Measurements from ENCODE around the gene C1orf74.

The C1orf74 gene

DNA sequence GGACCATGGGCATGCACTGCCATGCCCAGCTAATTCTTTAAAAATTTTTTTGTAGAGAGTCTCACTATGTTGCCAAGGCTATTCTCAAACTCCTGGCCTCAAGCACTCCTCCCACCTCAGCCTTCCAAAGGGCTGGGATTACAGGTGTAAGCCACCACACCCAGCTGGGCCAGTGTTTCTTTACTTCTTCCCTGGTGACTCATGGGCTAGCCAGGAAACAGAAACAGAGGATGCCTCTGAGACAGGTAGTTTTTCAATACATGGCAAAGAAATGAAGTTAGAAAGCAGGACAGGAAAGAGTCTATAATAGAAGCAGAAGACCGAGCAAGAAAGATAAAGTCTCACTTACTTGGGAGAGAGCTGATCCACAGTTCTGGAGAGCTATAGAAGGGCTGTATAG lies 7.6 kb upstream of the C1orf74 start:
- Histone ChIP-seq H3K79me2 (ENCODE audit: insufficient read depth, low read length) (no peaks in the 10 kb centered on the region), H3K4me2 (ENCODE audit: low read length) (no peak overlapping the region), H3K4me3 (ENCODE audit: low read depth, low read length, poor library complexity, severe bottlenecking) (no peak overlapping the region), H3K9me2 (ENCODE audit: low read depth, low read length) (no peaks in the 10 kb centered on the region), H3F3A (ENCODE audit: insufficient read depth, low read length) (no peaks in the 10 kb centered on the region), H3K27ac (ENCODE audit: low read depth, low read length, poor library complexity, severe bottlenecking) (no peak overlapping the region), H3K9ac (ENCODE audit: low read length) (no peak overlapping the region), H3K27me3 (ENCODE audit: insufficient read depth, low read length) (peaks cover 11% of the 10 kb centered on the region; the same call in 1 of the 2 replicates), H2AFZ (ENCODE audit: low read length) (no peak overlapping the region), H3K36me3 (ENCODE audit: insufficient read depth, low read length) (no peaks in the 10 kb centered on the region), H3K4me1 (ENCODE audit: insufficient read depth, low read length, severe bottlenecking) (no peaks in the 10 kb centered on the region), H3K9me3 (ENCODE audit: low read length) (no peaks in the 10 kb centered on the region), H4K20me1 (ENCODE audit: insufficient read depth, low read length) (no peaks in the 10 kb centered on the region)
- TF ChIP-seq EZH2 (IDR thresholded peaks at IDR 0.05; ENCODE audit: borderline replicate concordance, low read length): no peak
- TF ChIP-seq, protein P1, sequence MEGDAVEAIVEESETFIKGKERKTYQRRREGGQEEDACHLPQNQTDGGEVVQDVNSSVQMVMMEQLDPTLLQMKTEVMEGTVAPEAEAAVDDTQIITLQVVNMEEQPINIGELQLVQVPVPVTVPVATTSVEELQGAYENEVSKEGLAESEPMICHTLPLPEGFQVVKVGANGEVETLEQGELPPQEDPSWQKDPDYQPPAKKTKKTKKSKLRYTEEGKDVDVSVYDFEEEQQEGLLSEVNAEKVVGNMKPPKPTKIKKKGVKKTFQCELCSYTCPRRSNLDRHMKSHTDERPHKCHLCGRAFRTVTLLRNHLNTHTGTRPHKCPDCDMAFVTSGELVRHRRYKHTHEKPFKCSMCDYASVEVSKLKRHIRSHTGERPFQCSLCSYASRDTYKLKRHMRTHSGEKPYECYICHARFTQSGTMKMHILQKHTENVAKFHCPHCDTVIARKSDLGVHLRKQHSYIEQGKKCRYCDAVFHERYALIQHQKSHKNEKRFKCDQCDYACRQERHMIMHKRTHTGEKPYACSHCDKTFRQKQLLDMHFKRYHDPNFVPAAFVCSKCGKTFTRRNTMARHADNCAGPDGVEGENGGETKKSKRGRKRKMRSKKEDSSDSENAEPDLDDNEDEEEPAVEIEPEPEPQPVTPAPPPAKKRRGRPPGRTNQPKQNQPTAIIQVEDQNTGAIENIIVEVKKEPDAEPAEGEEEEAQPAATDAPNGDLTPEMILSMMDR (IDR thresholded peaks at IDR 0.05; ENCODE audit: low read length): no peak

DNA sequence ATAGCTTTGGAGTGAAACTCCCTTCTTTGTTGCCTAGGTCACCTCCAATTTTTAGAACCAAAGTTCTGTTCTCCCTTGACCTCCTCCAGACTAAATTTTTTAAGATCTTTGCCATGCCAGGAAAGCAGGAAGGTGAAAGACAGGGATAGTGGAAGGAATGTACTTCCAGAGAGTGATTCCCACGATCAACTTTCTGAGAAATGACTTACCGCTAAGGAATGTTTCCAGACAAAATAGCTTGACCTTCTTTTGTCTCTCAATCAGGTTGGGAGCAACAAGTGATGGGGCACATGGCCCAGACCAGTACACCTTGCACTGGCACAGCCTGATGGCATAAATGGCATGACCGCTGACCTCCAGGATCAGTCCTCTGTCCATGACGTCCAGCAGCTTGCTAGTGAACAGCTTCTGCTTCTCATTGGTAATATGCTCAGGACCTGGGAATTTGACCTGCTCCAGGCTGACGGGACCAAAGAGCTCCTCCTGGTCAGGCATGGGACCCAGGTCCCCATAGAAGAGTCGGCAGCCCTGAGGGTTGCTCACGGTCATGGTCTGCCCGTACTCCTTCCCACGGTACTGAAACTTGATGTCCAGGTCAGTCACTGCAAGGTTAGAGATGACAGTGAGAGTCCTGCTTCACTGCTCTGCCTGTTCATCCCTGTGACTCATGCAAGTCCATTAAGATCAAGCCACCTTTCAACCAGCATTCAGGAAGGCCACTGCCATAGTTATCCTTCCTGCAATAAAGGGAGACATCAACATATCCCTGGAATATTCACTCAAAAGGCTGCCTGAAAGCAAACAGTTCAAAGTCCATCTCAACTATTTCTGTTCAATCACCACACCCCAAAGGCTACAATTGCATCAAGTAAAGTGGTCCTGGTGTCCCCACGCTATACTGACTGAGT lies 6.2 kb upstream of the C1orf74 start:
- H3K36me3 ChIP-seq (ENCODE audit: insufficient read depth, low read length): no peaks in the 10 kb centered on the region
- no peaks in the 10 kb centered on the region for H3K9me3 ChIP-seq (ENCODE audit: low read length)
- no peak overlapping the region for H3K27ac ChIP-seq (ENCODE audit: low read depth, low read length, poor library complexity, severe bottlenecking)
- H3K4me3 ChIP-seq (ENCODE audit: low read depth, low read length, poor library complexity, severe bottlenecking): no peak overlapping the region
- no peaks in the 10 kb centered on the region for H3F3A ChIP-seq (ENCODE audit: insufficient read depth, low read length)
- H3K4me2 ChIP-seq (ENCODE audit: low read length): no peak overlapping the region
- no peak overlapping the region for H3K9ac ChIP-seq (ENCODE audit: low read length)
- H3K4me1 ChIP-seq (ENCODE audit: insufficient read depth, low read length, severe bottlenecking): no peaks in the 10 kb centered on the region
- no peaks in the 10 kb centered on the region for H4K20me1 ChIP-seq (ENCODE audit: insufficient read depth, low read length)
- H3K9me2 ChIP-seq (ENCODE audit: low read depth, low read length): no peaks in the 10 kb centered on the region
- no peak overlapping the region for H2AFZ ChIP-seq (ENCODE audit: low read length)
- H3K79me2 ChIP-seq (ENCODE audit: insufficient read depth, low read length): no peaks in the 10 kb centered on the region
- no peak for TF ChIP-seq EZH2 (IDR thresholded peaks at IDR 0.05; ENCODE audit: borderline replicate concordance, low read length)
- TF ChIP-seq, protein P1 (IDR thresholded peaks at IDR 0.05; ENCODE audit: low read length): no peak
- peaks cover 11% of the 10 kb centered on the region; the same call in 1 of the 2 replicates for H3K27me3 ChIP-seq (ENCODE audit: insufficient read depth, low read length)

DNA sequence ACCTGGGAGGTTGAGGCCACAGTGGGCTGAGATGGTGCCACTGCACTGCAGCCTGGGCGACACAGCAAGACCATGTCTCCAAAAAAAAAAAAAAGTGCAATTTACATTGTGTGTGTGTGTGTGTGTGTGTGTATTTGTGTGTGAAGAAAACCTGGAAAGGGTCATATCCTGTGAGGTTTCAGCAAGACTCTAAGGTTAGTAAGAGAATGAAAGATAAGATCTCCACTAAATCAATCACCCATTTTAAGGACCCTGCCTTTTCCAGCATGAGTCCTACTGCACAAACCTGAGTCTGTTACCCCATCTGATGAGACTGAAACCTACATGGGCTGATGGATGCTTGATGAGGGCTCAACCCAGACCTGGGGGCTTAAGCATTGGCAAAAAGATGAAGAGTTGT lies 4.9 kb upstream of the C1orf74 start:
- no peaks in the 10 kb centered on the region for H3K36me3 ChIP-seq (ENCODE audit: insufficient read depth, low read length)
- no peak overlapping the region for H2AFZ ChIP-seq (ENCODE audit: low read length)
- H3K9me2 ChIP-seq (ENCODE audit: low read depth, low read length): no peaks in the 10 kb centered on the region
- no peak overlapping the region for H3K27ac ChIP-seq (ENCODE audit: low read depth, low read length, poor library complexity, severe bottlenecking)
- H3K9me3 ChIP-seq (ENCODE audit: low read length): peaks cover 3% of the 10 kb centered on the region; the same call in 1 of the 2 replicates
- TF ChIP-seq, protein P1 (IDR thresholded peaks at IDR 0.05; ENCODE audit: low read length): no peak
- TF ChIP-seq EZH2 (IDR thresholded peaks at IDR 0.05; ENCODE audit: borderline replicate concordance, low read length): no peak
- H3K4me1 ChIP-seq (ENCODE audit: insufficient read depth, low read length, severe bottlenecking): peaks cover 6% of the 10 kb centered on the region
- H3K4me2 ChIP-seq (ENCODE audit: low read length): no peak overlapping the region
- H3K27me3 ChIP-seq (ENCODE audit: insufficient read depth, low read length): peaks cover 3% of the 10 kb centered on the region; the same call in 1 of the 2 replicates
- no peaks in the 10 kb centered on the region for H4K20me1 ChIP-seq (ENCODE audit: insufficient read depth, low read length)
- H3F3A ChIP-seq (ENCODE audit: insufficient read depth, low read length): no peaks in the 10 kb centered on the region
- H3K79me2 ChIP-seq (ENCODE audit: insufficient read depth, low read length): no peaks in the 10 kb centered on the region
- H3K9ac ChIP-seq (ENCODE audit: low read length): no peak overlapping the region
- H3K4me3 ChIP-seq (ENCODE audit: low read depth, low read length, poor library complexity, severe bottlenecking): no peak overlapping the region

Data from OCI-LY1 (cell line).